Measurements from ENCODE around the gene ME1.
"Not testable (repeated sequence)": the region's sequence is repeated elsewhere in the genome, so short reads cannot be mapped to it uniquely, and the experiment has no call there.

The ME1 gene

DNA sequence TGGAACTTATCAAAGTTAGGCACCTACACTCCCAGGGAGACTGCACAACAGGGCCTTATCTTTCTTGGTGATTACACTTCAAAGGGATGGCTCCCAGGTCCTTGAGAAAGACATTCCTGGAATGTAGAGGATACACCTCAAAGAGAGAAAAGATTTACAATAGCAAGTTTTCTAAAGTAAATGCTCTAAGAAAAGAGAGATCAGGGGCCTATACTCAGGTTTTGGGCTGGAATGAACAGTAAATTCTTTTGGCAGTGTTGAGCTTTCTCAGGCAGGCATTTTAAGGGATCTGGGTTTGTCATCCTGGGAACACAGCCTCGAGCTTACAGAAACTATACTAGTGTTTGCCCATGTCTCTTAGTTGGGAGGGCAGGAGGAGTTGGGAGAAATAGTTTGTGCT is 31.7 kb upstream of the ME1 start:
- Histone ChIP-seq H4K20me1 (ENCODE audit: insufficient read depth, low read length) (no peaks in the 10 kb centered on the region), H3K4me2 (ENCODE audit: low read depth, low read length) (no peak overlapping the region)
- TF ChIP-seq EZH2 (optimal IDR thresholded peaks at IDR 0.05; ENCODE audit: low read depth, low read length): no peak
- no peak for TF ChIP-seq EZH2phosphoT487 (IDR thresholded peaks at IDR 0.05; ENCODE audit: low read length)

DNA sequence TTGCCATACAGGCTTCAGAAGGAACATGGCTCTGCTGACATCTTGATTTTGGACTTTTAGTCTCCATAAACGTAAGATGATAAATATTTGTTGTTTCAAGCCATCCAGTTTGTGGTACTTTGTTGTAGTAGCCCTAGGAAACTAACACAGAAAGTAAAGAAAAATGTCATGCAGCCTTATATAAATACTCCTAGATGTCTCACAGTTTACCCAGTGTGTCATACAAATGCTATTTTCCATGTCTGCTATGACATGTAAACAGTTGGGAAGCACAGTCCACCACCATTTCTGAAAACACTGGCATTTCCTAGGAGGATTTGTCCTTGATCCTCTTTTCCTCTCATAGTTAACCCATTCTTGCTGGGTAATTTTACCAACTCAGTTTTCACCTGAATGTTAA is 30.6 kb upstream of the ME1 start:
- H3K9me3 ChIP-seq (replicated peaks; ENCODE audit: insufficient read depth, low read length): no peaks in the 10 kb centered on the region
- H3K4me2 ChIP-seq (ENCODE audit: low read depth, low read length): no peak overlapping the region
- no peaks in the 10 kb centered on the region for H3F3A ChIP-seq (ENCODE audit: insufficient read depth, low read length)
- H3K36me3 ChIP-seq (replicated peaks; ENCODE audit: insufficient read depth, low read length): no peaks in the 10 kb centered on the region
- no peaks in the 10 kb centered on the region for H3K79me2 ChIP-seq (ENCODE audit: low read length)
- H2AFZ ChIP-seq (ENCODE audit: low read length): no peak overlapping the region
- H3K27me3 ChIP-seq (replicated peaks; ENCODE audit: insufficient read depth, low read length): no peaks in the 10 kb centered on the region
- no peak overlapping the region for H3K27ac ChIP-seq (ENCODE audit: low read length)
- H3K9me2 ChIP-seq (replicated peaks; ENCODE audit: insufficient read depth, low read length): no peaks in the 10 kb centered on the region
- H4K20me1 ChIP-seq (ENCODE audit: insufficient read depth, low read length): no peaks in the 10 kb centered on the region
- H3K9ac ChIP-seq (ENCODE audit: low read length): no peak overlapping the region
- no peaks in the 10 kb centered on the region for H3K4me1 ChIP-seq (ENCODE audit: low read length)
- no peak for DNase-seq
- TF ChIP-seq, protein P1, sequence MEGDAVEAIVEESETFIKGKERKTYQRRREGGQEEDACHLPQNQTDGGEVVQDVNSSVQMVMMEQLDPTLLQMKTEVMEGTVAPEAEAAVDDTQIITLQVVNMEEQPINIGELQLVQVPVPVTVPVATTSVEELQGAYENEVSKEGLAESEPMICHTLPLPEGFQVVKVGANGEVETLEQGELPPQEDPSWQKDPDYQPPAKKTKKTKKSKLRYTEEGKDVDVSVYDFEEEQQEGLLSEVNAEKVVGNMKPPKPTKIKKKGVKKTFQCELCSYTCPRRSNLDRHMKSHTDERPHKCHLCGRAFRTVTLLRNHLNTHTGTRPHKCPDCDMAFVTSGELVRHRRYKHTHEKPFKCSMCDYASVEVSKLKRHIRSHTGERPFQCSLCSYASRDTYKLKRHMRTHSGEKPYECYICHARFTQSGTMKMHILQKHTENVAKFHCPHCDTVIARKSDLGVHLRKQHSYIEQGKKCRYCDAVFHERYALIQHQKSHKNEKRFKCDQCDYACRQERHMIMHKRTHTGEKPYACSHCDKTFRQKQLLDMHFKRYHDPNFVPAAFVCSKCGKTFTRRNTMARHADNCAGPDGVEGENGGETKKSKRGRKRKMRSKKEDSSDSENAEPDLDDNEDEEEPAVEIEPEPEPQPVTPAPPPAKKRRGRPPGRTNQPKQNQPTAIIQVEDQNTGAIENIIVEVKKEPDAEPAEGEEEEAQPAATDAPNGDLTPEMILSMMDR (IDR thresholded peaks at IDR 0.05; ENCODE audit: low read length): no peak
- TF ChIP-seq EZH2 (optimal IDR thresholded peaks at IDR 0.05; ENCODE audit: low read depth, low read length): no peak
- TF ChIP-seq EZH2phosphoT487 (IDR thresholded peaks at IDR 0.05; ENCODE audit: low read length): no peak
- H3K4me3 ChIP-seq (ENCODE audit: low read length): no peak overlapping the region

More for the DNA sequence above, 31.7 kb upstream of the ME1 start:
- Histone ChIP-seq H3K4me1 (ENCODE audit: low read length) (no peaks in the 10 kb centered on the region), H3F3A (ENCODE audit: insufficient read depth, low read length) (no peaks in the 10 kb centered on the region), H3K4me3 (ENCODE audit: low read length) (no peak overlapping the region), H3K79me2 (ENCODE audit: low read length) (no peaks in the 10 kb centered on the region), H3K9me2 (replicated peaks; ENCODE audit: insufficient read depth, low read length) (no peaks in the 10 kb centered on the region), H3K9me3 (replicated peaks; ENCODE audit: insufficient read depth, low read length) (no peaks in the 10 kb centered on the region), H3K27me3 (replicated peaks; ENCODE audit: insufficient read depth, low read length) (no peaks in the 10 kb centered on the region), H3K36me3 (replicated peaks; ENCODE audit: insufficient read depth, low read length) (no peaks in the 10 kb centered on the region), H3K9ac (ENCODE audit: low read length) (no peak overlapping the region), H3K27ac (ENCODE audit: low read length) (no peak overlapping the region), H2AFZ (ENCODE audit: low read length) (no peak overlapping the region)
- no peak for DNase-seq

DNA sequence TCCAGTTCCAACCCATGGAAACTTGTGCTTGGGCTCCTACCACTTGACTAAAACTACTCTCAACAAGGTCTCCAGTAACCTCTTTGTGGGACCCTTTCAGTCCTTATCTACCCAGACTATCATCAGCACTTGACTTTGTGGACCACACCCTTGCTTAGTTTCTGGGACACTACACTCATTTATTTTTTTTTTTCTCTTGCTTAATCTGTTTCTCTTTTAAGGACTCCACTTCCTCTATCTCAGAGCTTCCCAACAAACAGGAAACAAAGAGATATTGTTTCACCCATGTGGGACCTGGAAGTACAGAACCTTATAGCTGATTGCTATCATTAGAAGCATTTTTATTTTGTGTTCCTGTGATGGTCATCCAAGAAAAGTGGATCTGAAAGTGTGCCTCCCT is 28.8 kb upstream of the ME1 start:
- Histone ChIP-seq H3K4me2 (ENCODE audit: low read depth, low read length) (no peak overlapping the region), H3K27ac (ENCODE audit: low read length) (no peak overlapping the region), H3K4me3 (ENCODE audit: low read length) (no peak overlapping the region), H3K79me2 (ENCODE audit: low read length) (no peaks in the 10 kb centered on the region), H3F3A (ENCODE audit: insufficient read depth, low read length) (no peaks in the 10 kb centered on the region), H3K36me3 (replicated peaks; ENCODE audit: insufficient read depth, low read length) (no peaks in the 10 kb centered on the region), H3K9me3 (replicated peaks; ENCODE audit: insufficient read depth, low read length) (no peaks in the 10 kb centered on the region), H3K9ac (ENCODE audit: low read length) (no peak overlapping the region), H3K9me2 (replicated peaks; ENCODE audit: insufficient read depth, low read length) (no peaks in the 10 kb centered on the region), H4K20me1 (ENCODE audit: insufficient read depth, low read length) (no peaks in the 10 kb centered on the region), H2AFZ (ENCODE audit: low read length) (no peak overlapping the region), H3K4me1 (ENCODE audit: low read length) (no peaks in the 10 kb centered on the region), H3K27me3 (replicated peaks; ENCODE audit: insufficient read depth, low read length) (no peaks in the 10 kb centered on the region)
- TF ChIP-seq EZH2 (optimal IDR thresholded peaks at IDR 0.05; ENCODE audit: low read depth, low read length) (no peak), EZH2phosphoT487 (IDR thresholded peaks at IDR 0.05; ENCODE audit: low read length) (no peak)
- TF ChIP-seq, protein P1 (IDR thresholded peaks at IDR 0.05; ENCODE audit: low read length): no peak
- no peak for DNase-seq

DNA sequence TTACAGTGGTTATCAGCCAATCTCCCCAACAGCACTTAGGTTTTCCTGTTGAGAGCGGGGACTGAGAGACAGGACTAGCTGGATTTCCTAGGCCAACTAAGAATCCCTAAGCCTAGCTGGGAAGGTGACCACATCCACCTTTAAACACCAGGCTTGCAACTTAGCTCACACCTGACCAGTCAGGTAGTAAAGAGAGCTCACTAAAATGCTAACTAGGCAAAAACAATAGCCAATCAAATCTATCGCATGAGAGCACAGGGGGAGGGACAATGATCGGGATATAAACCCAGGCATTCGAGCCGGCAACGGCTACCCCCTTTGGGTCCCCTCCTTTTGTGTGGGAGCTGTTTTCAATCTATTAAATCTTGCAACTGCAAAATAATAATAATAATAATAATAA is 19.2 kb upstream of the ME1 start:
- H3K36me3 ChIP-seq (replicated peaks; ENCODE audit: insufficient read depth, low read length); H3K4me3 ChIP-seq (ENCODE audit: low read length); H3K4me2 ChIP-seq (ENCODE audit: low read depth, low read length); H3K79me2 ChIP-seq (ENCODE audit: low read length); H3K9ac ChIP-seq (ENCODE audit: low read length); H3K9me2 ChIP-seq (replicated peaks; ENCODE audit: insufficient read depth, low read length); H3K4me1 ChIP-seq (ENCODE audit: low read length); H3K9me3 ChIP-seq (replicated peaks; ENCODE audit: insufficient read depth, low read length); DNase-seq; H3K27ac ChIP-seq (ENCODE audit: low read length); H2AFZ ChIP-seq (ENCODE audit: low read length); H3F3A ChIP-seq (ENCODE audit: insufficient read depth, low read length); H3K27me3 ChIP-seq (replicated peaks; ENCODE audit: insufficient read depth, low read length); H4K20me1 ChIP-seq (ENCODE audit: insufficient read depth, low read length): not testable (repeated sequence)

DNA sequence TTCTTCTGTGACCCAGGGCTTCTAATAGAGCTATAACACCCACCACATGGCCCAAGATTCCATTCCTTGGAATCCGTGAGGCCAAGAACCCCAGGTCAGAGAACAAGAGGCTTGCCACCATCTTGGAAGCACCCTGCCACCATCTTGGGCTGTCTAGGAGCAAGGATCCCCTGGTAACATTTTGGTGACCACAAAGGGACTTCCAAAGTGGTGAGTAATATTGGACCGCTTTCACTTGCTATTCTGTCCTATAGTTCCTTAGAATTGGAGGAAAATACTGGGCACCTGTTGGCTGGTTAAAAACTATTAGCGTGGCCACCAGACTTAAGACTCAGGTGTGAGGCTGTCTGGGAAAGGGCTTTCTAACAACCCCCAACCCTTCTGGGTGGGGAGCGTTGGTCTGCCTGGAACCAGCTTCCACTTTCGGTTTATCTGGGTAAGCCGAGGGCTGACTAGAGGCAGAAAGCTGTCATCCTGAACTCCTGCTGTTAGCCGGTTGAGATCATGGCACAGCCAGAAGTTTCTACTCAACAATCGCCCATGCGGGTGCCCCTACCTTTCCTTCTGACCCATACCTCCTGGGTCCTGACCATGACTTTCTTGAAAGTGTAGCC is 13.3 kb upstream of the ME1 start:
- peak; percentile 58 for DNase-seq
- H4K20me1 ChIP-seq (ENCODE audit: insufficient read depth, low read length); H3K9me3 ChIP-seq (replicated peaks; ENCODE audit: insufficient read depth, low read length); H3K9me2 ChIP-seq (replicated peaks; ENCODE audit: insufficient read depth, low read length); H3K79me2 ChIP-seq (ENCODE audit: low read length); H3K36me3 ChIP-seq (replicated peaks; ENCODE audit: insufficient read depth, low read length); H3K4me1 ChIP-seq (ENCODE audit: low read length); H3K27ac ChIP-seq (ENCODE audit: low read length); H3F3A ChIP-seq (ENCODE audit: insufficient read depth, low read length); H3K27me3 ChIP-seq (replicated peaks; ENCODE audit: insufficient read depth, low read length): not testable (repeated sequence)
- Histone ChIP-seq H3K9ac (ENCODE audit: low read length) (peak overlapping the region; percentile 37; the same call in 1 of the 2 replicates), H3K4me3 (ENCODE audit: low read length) (peak overlapping the region; percentile 53), H2AFZ (ENCODE audit: low read length) (peak overlapping the region; percentile 85), H3K4me2 (ENCODE audit: low read depth, low read length) (peak overlapping the region; percentile 73)
